GM19324 (cell line): Measurements from ENCODE around the gene RPE65.
A peak's percentile ranks its signal among the peaks of the same experiment; 100 is the strongest.
"Not testable (repeated sequence)": the region's sequence is repeated elsewhere in the genome, so short reads cannot be mapped to it uniquely, and the experiment has no call there.

Experiments
- ATAC-seq: cut with Tn5 transposase; IDR thresholded peaks from one replicate; pipeline ENCODE4 v1.9.1; 2021; ENCODE audit warnings: mild to moderate bottlenecking, moderate library complexity; ENCODE audit not compliant: unreplicated experiment, low FRiP score

RPE65 gene

GRCh38 chr1:68449901-68450300 is at the start of gene RPE65:
RPE65 (minus strand) TSS chr1:68449954; CDS start chr1:68449905, 49 bp downstream.
- ATAC-seq = no peak

- ATAC-seq = peak; percentile 14
These were observed 47.6 kb upstream of the RPE65 start for GRCh38 chr1:68497358-68497698.

- ATAC-seq = peak; percentile 99
These were observed 47.1 kb upstream of the RPE65 start, which contains the start of gene DEPDC1 for GRCh38 chr1:68496680-68497357. DEPDC1 (minus strand) TSS chr1:68497082; CDS start chr1:68496999, 83 bp downstream.

DNA sequence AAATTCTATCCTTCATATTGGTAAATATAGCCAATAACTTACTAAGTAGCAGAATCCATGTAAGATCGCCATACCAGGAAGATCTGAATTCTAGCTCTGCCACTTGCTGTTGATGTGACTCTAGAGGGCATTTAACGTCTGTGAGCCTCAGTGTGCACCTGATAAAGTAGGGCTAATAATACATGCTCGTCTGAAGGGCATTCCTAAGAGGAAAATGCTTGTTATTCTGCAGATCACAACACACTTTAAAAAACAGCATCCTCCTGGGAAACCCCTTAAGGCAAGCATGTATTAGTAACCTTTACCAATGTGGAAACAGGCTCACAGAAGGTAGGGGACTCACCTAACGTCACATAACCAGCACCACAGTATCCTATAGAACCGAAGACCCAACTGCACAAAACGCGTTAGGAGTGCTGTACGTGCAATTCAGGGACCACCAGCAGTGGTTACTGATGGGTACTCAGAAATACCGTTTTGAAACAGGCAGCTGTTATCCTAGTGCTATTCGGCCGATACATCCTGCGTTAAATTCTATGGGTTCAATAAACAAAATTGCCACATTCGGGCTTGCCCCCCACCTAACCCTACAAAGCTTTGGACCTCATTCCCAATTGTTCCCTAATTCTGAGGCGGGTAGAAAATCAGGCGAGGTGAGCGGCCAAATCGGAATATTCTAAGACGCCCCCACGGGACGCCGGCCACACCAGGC is 46.4 kb upstream of the RPE65 start:
- ATAC-seq = peak; percentile 21

- ATAC-seq = no peak
These were observed 45.8 kb upstream of the RPE65 start for GRCh38 chr1:68495532-68495931.

GRCh38 chr1:68493193-68493592 is 43.4 kb upstream of the RPE65 start:
- ATAC-seq = no peak

DNA sequence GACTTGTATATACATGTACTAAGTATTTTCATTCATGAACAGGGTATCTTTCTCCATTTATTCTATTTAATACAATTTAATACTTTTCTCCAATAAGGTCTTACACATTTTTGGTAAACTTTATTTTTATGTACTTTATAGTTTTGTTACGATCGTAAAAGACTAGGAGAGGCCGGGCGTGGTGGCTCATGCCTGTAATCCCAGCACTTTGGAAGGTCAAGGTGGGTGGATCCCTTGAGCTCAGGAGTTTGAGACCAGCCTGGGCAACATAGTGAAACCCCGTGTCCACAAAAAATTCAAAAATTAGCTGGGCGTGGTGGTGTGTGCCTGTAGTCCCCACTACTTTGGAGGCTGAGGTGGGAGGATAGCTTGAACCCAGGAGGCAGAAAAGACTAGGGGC is 42.5 kb upstream of the RPE65 start:
- ATAC-seq = not testable (repeated sequence)

- ATAC-seq = no peak
These were observed 40.4 kb upstream of the RPE65 start for GRCh38 chr1:68490046-68490651.

- ATAC-seq = no peak
These were observed 35.8 kb upstream of the RPE65 start for GRCh38 chr1:68485431-68486022.

GRCh38 chr1:68484618-68485017 is 34.9 kb upstream of the RPE65 start:
- no peak for ATAC-seq

DNA sequence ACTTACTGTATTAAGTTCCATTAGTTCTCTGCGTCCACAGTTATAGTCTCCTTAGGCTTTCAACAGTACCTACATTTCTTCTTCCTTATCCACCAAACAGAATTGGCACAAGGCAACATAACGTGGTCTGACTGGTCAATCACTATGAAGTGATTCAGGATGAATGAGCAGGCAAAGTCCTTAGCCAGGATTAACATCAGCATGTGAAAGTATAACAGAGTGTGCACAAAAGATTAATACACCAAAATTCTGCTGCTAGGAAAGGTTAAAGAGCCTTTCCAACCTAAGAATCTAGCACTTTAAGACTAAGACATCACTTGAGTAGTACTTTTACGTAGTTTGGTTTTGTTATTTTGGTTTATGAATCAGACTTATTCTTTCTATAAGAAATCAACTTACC is 31.3 kb upstream of the RPE65 start:
- ATAC-seq = no peak

DNA sequence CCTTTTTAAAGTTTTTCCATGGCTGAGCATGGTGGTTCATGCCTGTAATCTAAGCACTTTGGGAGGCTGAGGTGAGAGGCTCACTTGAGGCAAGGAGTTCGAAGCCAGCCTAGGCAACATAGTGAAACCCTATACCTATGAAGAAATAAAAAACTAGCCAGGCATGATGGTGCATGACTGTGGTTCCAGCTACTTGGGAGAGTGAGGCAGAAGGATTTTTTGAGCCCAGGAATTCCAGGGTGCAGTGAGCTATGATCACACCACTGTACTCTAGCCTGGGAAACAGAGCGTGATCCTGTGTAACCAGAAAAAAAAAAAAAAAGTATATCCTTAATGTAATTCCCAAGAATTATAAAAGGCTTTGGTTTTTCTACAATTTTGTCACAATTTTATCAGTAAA is 29.7 kb upstream of the RPE65 start:
- no peak for ATAC-seq

DNA sequence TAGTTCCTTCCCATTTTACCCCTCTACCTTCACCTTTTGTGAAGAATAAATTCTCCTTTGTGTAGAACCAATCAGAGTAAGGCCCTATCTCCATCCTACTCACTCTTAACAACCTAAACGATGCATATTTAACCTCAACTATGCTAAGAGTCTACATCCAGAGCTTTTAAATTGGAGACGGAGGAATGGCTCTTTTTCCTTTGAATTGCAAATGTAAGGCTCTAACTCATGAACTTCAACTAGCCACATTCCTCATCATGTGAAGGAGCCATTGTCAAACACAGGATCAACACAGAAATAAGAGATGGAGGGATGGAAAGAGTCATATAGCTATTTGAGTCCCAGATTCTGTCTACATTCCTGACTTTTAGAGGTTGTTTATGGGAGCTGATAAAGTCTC is 28.9 kb upstream of the RPE65 start:
- ATAC-seq = no peak

- ATAC-seq = not testable (repeated sequence)
These were observed 26.9 kb upstream of the RPE65 start for GRCh38 chr1:68476626-68477025.

- ATAC-seq = no peak
These were observed 23.3 kb upstream of the RPE65 start for GRCh38 chr1:68473060-68473459.

DNA sequence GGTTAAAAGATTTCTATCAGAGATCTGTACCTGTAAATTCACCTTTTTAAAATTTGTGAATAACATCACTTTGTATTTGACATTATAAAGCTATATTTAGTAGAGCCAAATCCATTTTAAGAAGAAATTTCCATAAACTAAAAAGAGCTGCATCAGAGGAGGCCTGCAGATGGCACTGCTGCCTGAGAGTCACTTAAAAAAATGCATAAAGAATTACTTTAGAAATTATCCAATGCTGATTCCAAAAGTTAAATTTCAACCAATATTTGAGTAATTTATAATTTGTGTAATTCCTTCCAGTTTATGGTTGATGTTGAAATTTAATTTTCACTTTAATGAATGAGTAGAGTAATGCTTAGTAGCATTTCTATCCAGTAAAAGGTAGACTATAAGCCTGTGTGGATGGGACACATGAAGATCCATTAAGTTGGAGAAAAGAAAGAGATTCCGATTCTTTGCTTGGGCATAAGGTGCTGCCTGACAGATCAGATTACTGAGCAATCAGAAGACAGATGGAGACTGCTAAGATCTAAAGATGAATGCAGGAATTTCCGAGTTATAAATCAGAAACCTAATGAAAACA is 20.7 kb upstream of the RPE65 start:
- ATAC-seq = no peak

GRCh38 chr1:68464891-68465290 is 15.1 kb upstream of the RPE65 start:
- ATAC-seq = no peak

DNA sequence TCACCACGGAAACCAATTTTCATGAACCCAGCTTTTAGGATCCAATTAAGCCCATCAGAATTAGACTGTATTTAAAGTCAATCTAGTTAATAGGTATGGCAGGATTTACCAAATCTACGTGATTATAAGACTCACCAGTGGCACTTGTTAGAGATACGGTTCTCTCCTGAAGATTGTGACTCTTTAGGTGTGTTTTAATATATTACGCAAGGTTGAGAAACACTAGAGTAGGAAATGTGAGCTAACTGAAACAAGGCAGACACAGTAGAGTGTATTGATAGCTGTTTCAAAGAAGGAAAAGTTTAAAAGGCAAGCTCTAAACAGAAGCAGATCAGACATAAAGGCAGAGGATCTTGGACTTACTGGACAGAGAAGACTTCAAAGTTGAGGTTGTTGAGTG is 11.2 kb upstream of the RPE65 start:
- no peak for ATAC-seq

GRCh38 chr1:68459796-68460195 is 10.0 kb upstream of the RPE65 start:
- ATAC-seq = no peak

DNA sequence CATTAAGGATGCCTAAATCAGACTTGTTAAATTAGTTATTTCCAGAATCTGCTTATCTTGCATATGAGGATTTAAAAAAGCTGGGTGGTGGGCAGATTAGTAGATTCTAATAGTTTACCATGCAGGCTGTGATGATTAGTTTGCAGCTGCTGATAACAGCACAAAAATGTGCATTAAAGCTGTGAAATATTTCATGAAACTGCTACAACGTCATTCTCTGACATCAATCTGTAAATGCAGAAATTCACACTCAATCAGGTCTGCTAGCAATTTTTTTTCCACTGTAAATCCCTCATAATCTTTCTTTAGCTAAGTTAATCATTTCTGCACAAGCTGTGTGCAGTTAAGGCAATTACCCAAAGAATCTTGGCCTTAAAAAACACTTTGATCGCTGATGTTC is 9.3 kb upstream of the RPE65 start:
- ATAC-seq = no peak

DNA sequence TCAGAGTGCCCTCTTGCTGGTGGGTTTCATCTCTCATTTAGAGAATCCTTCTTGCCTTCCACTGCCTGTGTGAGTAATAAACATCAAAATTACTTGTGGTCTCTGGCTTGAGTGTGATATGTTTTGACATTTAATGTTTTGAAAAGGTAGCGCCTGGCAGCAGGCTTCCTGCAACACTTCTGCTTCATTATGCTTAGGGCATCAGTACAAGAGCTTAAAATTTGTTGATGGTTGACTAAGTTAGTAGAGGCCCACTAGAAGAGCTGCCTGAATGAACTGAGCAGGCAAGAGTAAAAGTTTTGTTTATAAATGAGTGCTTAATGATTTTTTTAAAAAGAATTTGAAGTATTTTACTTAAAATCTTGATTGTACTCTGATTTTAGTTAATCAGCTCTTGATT is 6.4 kb upstream of the RPE65 start:
- no peak for ATAC-seq
